GM21786 (cell line): ENCODE results near the gene PRR36.
"Not testable (repeated sequence)": the region's sequence is repeated elsewhere in the genome, so short reads cannot be mapped to it uniquely, and the experiment has no call there.

Source experiments
- ATAC-seq: cut with Tn5 transposase; IDR thresholded peaks from one replicate; pipeline ENCODE4 v1.9.1; 2021; ENCODE audit not compliant: unreplicated experiment

Gene PRR36

DNA sequence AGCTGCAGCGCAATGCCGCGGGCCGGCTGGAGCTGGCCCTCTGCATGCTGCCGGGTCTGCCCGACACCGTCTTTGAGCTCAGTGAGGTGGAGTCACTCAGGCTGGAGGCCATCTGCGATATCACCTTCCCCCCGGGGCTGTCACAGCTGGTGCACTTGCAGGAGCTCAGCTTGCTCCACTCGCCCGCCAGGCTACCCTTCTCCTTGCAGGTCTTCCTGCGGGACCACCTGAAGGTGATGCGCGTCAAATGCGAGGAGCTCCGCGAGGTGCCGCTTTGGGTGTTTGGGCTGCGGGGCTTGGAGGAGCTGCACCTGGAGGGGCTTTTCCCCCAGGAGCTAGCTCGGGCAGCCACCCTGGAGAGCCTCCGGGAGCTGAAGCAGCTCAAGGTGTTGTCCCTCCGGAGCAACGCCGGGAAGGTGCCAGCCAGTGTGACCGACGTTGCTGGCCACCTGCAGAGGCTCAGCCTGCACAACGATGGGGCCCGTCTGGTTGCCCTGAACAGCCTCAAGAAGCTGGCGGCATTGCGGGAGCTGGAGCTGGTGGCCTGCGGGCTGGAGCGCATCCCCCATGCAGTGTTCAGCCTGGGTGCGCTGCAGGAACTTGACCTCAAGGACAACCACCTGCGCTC, 25.7 kb upstream of the PRR36 start:
- ATAC-seq = no peak

DNA sequence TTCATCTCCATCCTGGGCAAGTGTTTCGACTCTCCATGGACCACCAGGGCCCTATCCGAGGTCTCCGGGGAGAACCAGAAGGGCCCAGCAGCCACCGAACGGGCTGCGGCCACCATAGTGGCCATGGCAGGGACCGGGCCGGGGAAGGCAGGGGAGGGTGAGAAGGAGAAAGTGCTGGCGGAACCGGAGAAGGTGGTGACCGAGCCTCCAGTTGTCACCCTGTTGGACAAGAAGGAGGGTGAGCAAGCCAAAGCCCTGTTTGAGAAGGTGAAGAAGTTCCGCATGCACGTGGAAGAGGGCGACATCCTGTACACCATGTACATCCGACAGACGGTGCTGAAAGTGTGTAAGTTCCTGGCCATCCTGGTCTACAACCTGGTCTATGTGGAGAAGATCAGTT, 24.8 kb upstream of the PRR36 start:
- no peak for ATAC-seq

DNA sequence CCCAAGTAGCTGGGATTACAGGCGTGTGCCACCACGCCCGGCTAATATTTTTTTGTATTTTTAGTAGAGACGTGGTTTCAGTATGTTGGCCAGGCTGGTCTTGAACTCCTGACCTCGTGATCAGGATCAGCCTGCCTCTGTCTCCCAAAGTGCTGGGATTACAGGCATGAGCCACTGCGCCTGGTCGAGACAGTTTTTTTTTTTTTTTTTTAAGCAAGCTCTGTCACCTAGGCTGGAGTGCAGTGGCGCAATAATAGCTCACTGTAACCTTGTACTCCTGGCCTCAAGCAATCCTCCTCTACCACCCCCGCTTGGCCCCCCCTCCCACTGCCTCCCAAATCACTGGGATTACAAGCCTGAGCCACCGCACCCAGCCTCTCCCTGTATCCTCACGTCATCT, 23.1 kb upstream of the PRR36 start:
- no peak for ATAC-seq

DNA sequence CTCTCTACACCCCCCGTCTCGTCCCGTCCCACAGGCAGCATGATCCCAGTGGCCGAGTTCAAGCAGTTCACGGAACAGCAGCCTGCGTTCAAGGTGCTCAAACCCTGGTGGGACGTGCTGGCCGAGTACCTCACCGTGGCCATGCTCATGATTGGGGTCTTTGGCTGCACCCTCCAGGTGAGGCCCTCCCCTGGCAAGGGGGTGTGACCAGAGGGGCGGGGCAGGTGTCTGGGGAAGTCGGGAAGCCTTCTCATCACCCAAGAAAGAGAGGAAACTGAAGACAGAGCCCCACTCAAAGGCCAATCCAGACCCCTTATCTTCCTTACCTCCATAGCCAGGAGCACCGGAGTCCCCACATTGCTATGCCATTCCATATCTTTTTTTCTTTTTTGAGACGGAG, 21.4 kb upstream of the PRR36 start:
- no peak for ATAC-seq

DNA sequence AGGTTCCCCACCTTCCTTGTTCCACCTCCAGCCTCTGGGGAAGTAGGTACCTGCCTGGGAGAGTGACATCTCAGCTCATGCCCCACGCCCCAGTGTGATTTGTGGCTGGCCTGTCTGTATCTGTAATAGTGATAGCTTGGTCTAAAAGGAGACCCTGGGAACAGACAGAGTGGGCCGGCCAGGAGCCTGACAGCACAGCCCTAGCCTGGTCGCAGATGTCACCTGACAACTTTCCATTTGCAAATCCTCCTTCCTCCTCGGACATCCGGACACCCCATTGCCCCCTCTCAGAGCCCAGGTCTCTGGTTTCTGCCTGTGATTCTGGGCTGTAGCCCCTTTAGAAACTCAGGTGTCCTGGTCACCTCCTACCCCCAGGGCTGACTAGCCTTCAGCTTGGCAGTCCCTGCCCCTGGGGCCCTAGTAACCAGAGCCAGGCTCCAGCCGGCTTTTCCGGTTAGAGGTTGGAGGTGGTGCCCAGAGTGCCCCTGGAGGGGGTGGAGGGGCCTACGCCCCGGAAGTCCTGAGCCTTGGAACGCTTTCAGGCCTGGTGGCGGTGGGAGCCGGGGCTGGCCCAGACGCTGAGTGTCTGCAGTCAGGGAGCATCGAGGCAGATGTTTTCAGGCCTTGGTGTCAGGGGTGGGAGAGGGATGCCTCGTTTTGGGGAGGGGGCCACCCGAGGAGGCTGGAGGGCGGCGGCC, 20.6 kb upstream of the PRR36 start:
- ATAC-seq = no peak

DNA sequence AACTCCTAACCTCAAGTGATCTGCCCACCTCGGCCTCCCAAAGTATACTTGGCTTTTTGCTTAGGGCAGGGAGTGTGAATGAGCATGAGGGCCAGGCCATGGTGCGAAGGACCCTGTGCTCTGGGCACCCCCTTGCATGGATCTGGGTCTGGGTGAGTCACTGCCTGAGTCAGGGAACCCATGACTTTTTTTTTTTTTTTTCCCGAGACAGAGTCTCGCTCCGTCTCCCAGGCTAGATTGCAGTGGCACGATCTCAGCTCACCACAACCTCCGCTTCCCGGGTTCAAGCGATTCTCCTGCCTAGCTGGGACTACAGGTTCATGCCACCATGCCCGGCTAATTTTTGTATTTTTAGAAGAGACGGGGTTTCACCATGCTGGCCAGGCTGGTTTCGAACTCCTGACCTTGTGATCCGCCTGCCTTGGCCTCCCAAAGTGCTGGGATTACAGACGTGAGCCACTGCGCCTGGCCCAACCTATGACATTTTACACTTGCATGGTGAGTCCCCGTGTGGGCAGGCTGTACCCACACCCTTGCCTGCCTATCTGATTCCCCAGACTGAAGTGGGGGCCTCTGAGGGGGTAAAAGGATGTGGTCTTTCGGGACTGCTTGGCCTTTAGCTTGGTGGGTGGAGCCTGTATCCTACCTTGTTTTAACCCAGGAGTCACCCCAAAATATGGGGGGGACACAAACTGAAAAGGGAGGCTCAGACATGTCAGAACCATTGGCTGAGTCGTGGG, 19.3 kb upstream of the PRR36 start:
- not testable (repeated sequence) for ATAC-seq

DNA sequence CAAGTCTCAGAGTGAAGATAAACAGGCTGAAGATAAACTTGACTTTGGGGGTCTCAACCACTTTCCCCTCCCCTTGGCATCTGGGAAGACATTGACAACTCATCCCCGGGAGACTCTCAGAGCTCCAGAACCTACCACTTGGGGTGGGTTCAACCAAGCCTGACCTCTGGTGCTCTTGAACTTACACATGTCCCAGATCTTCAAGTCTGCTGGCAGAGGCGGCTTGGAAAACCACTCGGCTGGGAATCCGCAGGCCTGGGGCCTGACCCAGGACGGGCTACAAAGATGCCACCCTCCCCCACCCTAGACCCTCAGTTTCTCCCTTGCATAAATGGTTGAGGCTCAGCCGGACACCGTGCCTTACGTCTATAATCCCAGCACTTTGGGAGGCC, 14.6 kb upstream of the PRR36 start:
- ATAC-seq = no peak

DNA sequence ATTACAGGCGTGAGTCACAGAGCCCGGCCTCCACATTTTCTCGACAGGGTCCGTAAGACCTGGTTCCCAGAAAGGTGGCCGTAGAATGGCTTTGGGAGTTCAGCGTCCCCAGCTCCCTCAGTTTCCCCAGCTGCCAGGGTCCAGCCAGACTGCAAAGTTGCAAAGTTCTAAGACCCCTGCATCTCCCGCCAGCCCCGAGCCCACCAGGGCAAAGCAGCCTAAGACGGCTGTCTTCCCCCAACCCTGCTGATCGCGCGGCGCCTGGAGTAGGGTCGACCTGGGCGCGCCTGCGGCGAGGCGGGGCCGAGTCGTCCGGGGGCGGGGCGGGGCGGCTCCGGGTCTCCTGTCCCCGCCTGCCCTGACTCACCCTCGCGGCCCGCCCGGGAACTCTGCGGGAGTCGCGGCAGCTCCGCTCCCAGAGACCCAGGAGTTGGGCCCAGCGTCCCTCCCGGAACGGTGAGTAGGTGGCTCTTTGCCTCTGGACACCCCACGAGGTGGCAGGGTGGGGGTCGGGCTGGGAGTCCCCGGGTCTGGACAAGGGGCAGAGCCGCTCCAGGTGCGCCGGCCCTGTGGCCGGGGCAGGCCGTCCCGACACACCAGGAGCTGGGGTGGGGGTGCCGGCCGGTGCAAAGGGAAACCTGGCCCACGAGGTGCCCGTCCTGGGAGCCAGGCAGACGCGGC, 14.1 kb upstream of the PRR36 start, which contains the start of gene LRRC8E:
Gene LRRC8E (plus strand): TSS at position 366 of the 681 bp plus-strand sequence. CDS start 7,094 bp downstream, outside the sequence.
- ATAC-seq = no peak

DNA sequence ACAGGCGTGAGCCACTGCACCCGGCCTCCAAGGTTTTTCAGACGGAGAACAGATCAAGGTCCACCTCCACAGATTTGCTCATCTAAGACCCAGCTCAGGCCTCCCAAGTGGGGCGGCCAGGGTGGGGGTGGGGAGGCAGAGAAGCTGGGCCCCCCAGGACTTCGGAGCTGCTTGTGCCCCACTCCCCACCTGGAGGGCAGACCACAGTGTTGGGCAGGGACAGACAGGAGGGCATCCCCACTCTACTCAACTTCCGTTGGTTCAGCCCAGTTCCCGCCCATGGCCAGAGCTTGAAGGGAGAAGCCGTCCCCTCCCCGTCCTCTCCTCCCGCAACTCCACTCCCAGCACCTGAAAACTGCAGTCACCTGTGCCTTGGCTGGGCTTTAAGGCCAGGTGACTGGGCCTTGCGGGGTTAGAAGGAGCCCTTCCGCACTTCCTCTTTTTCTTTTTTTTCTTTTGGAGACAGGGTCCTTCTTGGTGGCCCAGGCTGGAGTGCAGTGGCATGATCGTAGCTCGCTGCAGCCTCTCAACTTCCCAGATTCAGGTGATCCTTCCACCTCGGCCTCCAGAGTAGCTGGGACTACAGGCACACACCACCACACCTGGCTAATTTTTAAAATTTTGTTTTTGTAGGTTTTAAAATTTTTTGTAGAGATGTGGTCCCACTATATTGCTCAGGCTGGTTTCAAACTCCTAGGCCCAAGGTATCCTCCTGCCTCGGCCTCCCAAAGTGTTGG, 13.4 kb upstream of the PRR36 start:
- ATAC-seq = no peak

DNA sequence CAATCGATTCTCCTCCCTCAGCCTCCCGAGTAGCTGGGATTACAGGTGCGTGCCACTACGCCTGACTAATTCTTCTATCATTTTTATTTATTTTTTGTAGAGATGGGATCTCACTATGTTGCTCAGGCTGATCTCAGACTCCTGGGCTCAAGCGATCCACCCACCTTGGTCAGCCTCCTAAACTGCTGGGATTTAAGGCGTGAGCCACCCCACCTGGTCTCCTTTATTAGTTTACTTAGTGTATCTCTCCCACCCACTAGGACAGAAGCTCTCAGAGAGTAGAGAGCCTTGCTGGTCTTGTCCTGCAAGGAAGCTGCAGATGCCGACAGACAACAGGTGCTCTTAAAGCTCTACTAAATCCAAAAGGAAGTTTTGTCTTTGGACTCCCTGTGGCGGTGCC, 11.6 kb upstream of the PRR36 start:
- no peak for ATAC-seq

DNA sequence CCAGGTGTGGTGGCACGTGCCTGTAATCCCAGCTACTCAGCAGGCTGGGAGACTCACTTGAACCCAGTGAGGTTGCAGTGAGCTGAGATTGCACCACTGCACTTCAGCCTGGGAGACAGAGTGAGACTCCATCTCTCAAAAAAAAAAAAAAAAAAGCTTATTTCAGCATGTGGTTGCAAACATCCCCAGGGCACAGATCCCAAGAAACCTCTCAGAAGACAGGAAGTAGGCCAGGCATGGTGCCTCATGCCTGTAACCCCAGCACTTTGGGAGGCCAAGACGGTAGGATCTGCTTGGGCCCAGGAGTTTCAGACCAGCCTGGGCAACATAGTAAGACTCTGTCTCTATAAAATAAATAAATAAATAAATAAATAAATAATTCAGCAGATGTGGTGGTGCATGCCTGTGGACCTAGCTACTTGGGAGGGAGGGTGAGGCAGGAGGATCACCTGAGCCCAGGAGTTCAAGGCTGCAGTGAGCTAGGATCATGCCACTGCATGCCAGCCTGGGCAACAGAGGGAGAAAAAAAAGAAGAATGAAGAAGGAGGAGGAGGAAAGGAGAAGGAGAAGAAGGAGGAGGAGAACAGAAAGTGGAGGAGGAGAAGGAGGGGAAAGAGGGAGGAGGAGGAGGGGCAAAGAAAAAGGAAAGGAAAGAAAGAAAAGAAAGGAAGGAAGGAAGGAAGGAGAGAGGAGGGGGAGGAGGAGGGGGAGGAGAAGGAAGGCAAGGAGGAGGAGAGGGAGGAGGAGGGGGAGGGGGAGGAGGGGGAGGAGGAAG, 9.8 kb upstream of the PRR36 start:
- no peak for ATAC-seq

DNA sequence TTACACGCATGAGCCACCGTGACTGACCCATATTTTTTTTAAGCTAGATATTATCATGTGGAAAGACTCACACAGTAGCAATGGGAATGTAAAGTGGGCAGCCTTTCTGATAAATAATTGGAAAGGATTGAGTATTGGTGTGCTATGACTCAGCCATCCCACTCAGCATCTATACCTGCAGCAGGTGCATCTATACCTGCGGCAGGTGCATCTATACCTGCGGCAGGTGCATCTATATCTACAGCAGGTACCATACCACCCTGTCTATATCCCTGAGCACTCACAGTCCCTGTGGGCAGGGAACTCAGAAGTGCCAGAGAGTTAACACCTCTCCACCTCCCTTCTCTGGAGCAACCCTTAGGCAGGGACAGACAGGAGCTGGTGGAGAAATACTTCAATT, 8.9 kb upstream of the PRR36 start:
- ATAC-seq = no peak

DNA sequence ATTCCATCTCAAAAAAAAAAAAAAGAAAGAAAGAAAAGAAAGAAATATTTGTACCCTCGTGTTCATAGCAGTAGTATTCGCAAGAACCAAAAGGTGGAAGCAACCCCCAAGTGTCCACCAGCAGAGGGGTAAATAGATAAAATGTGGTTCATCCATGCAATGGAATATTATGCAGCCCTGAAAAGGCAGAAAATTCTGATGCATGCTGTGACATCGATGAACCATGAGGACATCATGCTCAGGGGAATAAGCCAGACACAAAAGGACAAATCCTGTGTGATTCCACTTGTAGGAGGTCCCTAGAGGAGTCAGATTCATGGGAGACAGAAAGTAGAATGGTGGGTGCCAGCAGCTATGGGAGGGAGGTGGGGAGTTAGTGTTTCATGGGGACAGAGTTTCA, 7.7 kb upstream of the PRR36 start:
- no peak for ATAC-seq

DNA sequence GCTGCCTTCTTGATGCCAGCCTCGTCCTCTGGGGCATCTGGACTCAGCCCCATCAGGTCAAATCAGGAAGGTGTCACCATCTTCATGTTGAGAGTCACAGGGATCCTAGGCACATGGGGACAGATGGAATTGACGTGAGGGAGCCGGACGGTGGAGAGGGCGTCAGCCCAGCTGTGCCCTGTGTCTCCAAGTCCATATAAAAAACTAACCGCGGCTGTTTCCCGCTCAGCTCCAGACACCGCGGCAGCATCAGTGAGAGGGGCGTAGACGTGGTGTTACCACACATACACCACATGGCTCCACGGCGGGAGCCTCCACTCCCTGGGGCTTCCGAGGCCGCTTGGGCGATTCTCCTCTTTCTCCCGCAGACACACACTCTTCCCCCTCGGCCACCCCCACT, 5.6 kb upstream of the PRR36 start:
- ATAC-seq = no peak

DNA sequence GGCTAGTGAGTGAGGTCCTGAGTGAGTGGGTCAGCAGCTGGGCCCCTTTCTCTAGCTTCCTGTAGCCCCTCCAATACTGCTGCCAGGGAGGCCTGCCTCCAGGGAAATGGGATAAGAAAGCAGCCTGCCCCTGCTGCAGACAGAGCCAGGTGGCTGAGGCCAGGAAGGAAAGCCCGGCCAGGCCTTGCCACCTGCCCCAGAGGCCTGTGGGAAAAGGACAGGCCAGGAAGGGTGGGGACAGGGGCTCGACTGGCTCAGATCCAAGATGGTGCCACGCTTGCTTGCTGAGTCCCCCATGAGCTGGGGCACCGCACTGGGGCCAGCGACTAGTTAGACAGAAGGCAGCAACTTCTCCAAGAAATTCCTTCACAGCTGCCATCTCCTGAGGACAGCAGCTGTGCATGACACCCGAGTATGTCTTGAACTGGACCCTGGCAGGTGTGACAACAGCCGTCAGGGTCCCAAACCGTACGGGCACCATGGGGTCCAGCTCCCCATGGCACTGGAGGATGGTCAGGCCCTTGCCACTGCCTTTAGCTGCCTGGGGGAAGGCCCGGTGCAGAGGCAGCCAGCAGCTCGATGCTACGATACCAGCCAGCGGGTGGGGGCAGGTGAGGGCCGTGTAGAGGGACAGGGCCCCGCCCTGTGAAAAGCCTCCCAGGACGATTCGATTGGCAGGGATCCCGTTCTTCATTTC, 5.1 kb upstream of the PRR36 start:
- no peak for ATAC-seq

DNA sequence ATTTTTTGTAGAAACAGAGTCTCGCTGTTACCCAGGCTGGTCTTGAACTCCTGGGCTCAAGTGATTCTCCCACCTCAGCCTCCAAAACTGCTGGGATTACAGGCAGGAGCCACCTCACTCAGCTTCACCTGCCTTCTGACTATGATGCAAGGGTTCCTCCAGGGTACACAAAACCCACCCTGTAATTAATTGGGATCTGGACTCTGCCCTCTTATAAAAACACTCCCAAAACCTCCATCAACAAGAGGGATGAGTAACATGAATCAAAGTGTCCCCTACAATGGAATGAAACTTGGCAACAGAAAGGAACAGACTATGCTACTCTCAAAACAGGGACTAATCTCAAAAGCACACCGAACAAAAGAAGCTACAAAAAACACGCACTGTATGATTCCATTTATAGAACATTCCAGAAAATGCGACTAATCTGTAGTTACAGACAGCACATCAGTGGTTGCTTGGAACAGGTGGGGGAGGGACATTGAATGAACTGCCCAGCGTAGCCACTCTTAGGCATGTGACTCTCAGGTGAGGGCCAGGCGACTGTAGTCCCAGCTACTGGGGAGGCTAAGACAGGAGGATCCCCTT, 3.2 kb upstream of the PRR36 start:
- ATAC-seq = no peak

DNA sequence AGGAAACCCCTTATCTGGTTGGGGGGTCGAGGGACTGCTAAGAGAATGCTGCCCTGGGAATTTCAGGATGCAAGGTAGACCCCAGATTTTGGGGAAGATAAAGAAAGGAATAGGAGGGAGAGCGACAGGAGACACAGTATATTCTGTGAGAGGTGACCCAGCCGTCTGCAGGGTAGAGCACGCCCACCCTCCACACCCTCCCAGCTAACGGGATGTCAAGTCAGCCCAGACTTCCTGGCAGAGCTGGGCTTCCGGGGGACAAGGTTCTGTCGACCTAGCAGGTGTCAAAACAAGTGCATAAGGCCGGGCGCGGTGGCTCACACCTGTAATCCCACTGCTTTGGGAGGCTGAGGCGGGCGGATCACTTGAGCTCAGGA, 695 bp upstream of the PRR36 start:
- ATAC-seq = no peak

DNA sequence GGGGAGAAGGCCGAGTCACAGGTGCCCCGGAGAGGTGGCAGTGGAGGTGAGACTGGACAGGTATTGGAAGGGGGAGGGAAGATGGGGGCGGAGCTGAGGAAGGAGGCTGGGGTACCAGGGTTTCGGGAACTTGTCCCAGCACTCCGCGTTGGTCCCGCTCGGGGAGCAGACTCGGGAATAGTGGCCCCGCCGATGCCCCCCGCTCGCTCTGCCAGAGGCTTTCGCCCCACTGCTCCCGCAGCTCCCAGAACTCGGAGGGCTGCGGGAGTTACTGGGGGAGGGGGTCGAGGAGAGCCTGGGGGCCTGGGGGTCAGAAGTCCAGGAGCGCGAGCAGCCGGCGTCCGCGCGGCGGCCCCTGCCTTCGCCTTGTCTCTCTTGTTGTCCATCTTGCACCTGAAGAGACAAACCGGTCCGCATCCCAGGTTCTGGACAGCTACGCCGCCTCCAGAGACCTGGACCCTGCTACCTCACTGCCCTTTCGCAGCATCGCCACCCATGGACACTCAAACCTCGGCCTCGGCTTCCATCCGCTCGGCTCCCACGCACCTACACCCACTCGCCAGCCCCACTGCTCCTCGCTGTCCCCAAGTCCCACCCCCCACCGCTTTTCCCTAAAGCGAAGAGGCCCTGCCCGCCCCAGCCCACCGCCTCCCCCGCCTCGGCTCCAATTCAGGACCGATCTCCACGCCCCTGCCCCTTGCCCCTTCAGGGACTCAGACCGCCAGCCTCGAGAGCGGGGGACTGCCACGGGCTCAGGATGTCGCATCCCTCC, 700 bp downstream of the PRR36 start:
- no peak for ATAC-seq
